NCI-H1436 (cell line): ENCODE measurements around the gene CYP4F22.
"Not testable (repeated sequence)": the region's sequence is repeated elsewhere in the genome, so short reads cannot be mapped to it uniquely, and the experiment has no call there.

ENCODE experiments used
- DNase-seq: peaks from one replicate; lab custom pipeline; 2025; lab: John Stamatoyannopoulos, UW

Gene CYP4F22

GRCh38 chr19:15495151-15495550, 13.2 kb upstream of the CYP4F22 start:
- DNase-seq, result no peak

GRCh38 chr19:15498156-15498858, 10.0 kb upstream of the CYP4F22 start:
- no peak for DNase-seq

- no peak for DNase-seq
Observed at GRCh38 chr19:15498910-15499309, 9.4 kb upstream of the CYP4F22 start.

GRCh38 chr19:15501596-15501995, 6.7 kb upstream of the CYP4F22 start:
- no peak for DNase-seq

- DNase-seq, result no peak
Observed at GRCh38 chr19:15502264-15502663, 6.1 kb upstream of the CYP4F22 start.

GRCh38 chr19:15506074-15506571, 2.2 kb upstream of the CYP4F22 start:
- no peak for DNase-seq

GRCh38 chr19:15507068-15508034, 974 bp upstream of the CYP4F22 start:
- no peak for DNase-seq

GRCh38 chr19:15511671-15512424, 3.5 kb downstream of the CYP4F22 start:
- DNase-seq, result no peak

GRCh38 chr19:15515227-15515625, 6.9 kb downstream of the CYP4F22 start:
- DNase-seq, result not testable (repeated sequence)

GRCh38 chr19:15516363-15516762, 8.0 kb downstream of the CYP4F22 start:
- DNase-seq, result no peak

- no peak for DNase-seq
Observed at GRCh38 chr19:15517778-15518177, 9.5 kb downstream of the CYP4F22 start.

- DNase-seq, result no peak
Observed at GRCh38 chr19:15519433-15519976, 11.2 kb downstream of the CYP4F22 start.

GRCh38 chr19:15524781-15525180, 16.5 kb downstream of the CYP4F22 start:
- no peak for DNase-seq

- no peak for DNase-seq
Observed at GRCh38 chr19:15525291-15525690, 17.0 kb downstream of the CYP4F22 start.

GRCh38 chr19:15526408-15526807, 18.1 kb downstream of the CYP4F22 start:
- no peak for DNase-seq

GRCh38 chr19:15527705-15528104, 19.4 kb downstream of the CYP4F22 start:
- no peak for DNase-seq

GRCh38 chr19:15529774-15530372, 21.5 kb downstream of the CYP4F22 start:
- DNase-seq, result no peak

- DNase-seq, result no peak
Observed at GRCh38 chr19:15532779-15533521, 24.6 kb downstream of the CYP4F22 start.

GRCh38 chr19:15533522-15533830, 25.2 kb downstream of the CYP4F22 start:
- DNase-seq, result not testable (repeated sequence)

- DNase-seq, result no peak
Observed at GRCh38 chr19:15534957-15535864, 26.9 kb downstream of the CYP4F22 start.
